ENCODE measurements around the gene XPNPEP3.
"Not testable (repeated sequence)": the region's sequence is repeated elsewhere in the genome, so short reads cannot be mapped to it uniquely, and the experiment has no call there.

The XPNPEP3 gene

GRCh38 chr22:40857309-40857855 is 434 bp downstream of the XPNPEP3 start:
- no peak for DNase-seq

- no peak for DNase-seq
Observed at GRCh38 chr22:40862013-40862412, 5.1 kb downstream of the XPNPEP3 start, which contains the start of gene DNAJB7. DNAJB7 (minus strand) TSS chr22:40862113; CDS start chr22:40861994, 119 bp downstream.

DNA sequence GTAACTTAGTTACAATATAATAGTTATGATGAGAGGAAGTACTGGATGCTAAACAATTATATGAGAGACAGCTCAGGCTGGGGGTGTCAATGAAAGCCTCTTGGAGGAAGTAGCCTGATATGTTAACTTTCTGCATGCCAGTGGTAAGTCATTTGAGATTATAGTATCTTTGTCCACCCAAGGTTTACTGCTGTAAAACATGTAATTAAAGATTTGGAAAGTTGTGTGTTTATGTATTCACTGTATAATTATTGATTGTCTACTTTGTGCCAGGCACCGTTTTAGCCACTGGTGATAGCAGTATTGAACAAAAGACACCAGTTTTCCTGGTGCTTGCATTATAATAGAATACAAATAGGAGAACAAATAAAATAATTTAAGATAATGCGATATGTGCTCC is 5.6 kb downstream of the XPNPEP3 start:
- DNase-seq = no peak

DNA sequence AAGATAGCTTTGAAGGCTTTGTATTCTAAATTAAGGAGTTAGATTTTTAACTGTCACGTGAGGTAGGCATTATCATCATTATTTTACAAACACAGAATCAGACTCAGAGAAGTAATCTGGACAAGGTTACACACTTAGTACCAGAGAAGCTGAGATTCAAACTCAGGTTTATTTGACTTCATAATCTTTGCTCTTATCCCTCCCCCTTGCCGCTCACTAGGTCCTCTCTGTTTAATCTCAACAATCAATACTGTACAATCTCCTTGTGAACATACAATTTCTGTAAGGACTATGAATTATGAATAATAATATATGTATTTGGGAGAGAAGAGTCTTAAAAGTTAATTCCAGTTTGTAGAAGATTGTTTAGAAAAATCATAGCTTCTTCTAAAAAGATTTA is 10.2 kb downstream of the XPNPEP3 start:
- DNase-seq = no peak

DNA sequence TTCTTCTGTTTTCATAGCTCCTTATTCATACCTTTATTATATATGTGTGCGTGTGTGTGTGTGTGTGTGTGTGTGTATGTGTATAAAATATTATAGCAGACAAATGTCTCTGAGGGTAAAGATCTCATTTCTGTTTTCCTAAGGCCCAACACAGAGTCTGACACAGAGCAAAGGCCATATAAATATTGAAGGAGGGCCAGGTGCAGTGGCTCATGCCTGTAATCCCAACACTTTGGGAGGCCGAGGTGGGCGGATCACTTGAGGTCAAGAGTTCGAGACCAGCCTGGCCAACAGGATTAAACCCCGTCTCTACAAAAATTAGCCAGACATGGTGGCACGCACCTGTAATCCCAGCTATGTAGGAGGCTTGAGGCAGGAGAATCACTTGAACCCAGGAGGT is 11.4 kb downstream of the XPNPEP3 start:
- DNase-seq = not testable (repeated sequence)

DNA sequence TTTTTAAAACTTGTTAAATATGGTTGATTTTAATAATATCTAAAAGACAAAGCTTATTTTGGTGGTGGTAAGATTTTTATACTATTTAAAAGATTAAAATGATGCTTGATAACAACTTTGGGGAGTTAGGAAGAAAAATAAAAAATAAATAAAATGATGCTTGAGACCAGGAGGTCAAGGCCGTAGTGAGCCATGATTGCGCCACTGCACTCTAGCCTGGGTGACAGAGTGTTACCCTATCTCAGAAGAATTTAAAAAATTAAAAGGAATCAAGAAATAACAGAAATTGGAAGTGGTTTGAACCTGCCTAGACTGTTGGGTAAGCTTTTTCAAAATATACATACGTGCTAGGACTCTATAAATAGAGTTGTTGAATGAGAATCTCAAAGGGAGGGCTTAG is 17.1 kb downstream of the XPNPEP3 start:
- no peak for DNase-seq

- no peak for DNase-seq
Observed at GRCh38 chr22:40875111-40875510, 18.2 kb downstream of the XPNPEP3 start.

DNA sequence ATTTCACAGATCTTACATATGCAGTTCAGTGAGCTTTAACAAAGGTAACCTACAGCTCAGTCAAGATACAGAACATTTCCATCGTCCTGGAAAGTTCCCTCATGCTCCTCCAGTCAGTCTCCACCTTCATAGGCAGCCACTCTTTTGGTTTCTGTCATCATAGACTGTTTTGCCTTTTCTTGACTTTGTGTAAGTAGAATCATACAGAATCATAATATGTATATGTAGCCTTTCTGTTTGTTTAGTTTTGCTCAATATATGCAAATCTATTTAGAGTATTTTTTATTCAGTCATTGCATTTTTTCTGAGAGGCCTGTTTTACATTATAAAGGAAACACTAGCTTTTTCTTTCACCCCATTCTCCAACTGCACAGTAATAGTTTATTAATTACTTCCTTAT is 20.0 kb downstream of the XPNPEP3 start:
- no peak for DNase-seq

- no peak for DNase-seq
Observed at GRCh38 chr22:40877488-40877887, 20.5 kb downstream of the XPNPEP3 start.

GRCh38 chr22:40878922-40879321 is 22.0 kb downstream of the XPNPEP3 start:
- no peak for DNase-seq

DNA sequence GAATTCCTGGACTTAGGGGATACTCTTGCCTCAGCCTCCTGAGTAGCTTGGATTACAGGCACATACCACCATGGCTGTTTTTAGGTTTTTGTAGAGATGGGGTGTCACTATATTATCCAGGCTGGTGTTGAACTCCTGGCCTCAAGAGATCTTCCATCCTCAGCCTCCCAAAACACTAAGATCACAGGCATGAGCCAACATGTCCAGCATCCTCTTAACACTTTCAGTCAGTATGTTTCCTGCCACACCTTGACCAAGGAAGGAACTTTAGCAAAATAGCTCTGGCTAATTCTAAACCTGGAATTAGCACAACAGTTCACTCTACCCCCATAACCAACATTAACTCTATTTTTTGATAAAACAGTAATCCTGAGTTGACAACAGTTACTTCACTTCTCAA is 32.2 kb downstream of the XPNPEP3 start:
- DNase-seq = no peak

GRCh38 chr22:40890881-40891280 is 33.9 kb downstream of the XPNPEP3 start:
- DNase-seq = no peak

- DNase-seq = no peak
Observed at GRCh38 chr22:40894417-40894816, 37.5 kb downstream of the XPNPEP3 start.

- DNase-seq = no peak
Observed at GRCh38 chr22:40898850-40899357, 42.0 kb downstream of the XPNPEP3 start.

- DNase-seq = no peak
Observed at GRCh38 chr22:40904101-40904500, 47.2 kb downstream of the XPNPEP3 start.

- no peak for DNase-seq
Observed at GRCh38 chr22:40908895-40909294, 51.9 kb downstream of the XPNPEP3 start.

GRCh38 chr22:40911772-40912171 is 54.8 kb downstream of the XPNPEP3 start:
- no peak for DNase-seq

DNA sequence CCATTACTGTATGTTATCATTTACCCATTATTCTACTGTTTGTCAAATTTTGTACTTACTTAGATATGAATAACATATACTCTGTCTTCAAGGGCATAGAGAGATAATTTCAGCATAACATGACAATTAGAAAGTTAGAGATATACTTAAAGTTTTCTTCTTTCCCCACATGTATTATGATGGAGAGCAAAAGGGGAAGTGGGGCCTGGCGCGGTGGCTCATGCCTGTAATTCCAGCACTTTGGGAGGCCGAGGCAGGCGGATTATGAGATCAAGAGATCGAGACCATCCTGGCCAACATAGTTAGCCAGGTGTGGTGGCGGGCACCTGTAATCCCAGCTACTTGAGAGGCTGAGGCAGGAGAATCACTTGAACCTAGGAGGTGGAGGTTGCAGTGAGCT is 56.0 kb downstream of the XPNPEP3 start:
- DNase-seq = not testable (repeated sequence)

- DNase-seq = no peak
Observed at GRCh38 chr22:40919446-40919845, 62.5 kb downstream of the XPNPEP3 start.

GRCh38 chr22:40920526-40920925 is 63.6 kb downstream of the XPNPEP3 start:
- DNase-seq = no peak

DNA sequence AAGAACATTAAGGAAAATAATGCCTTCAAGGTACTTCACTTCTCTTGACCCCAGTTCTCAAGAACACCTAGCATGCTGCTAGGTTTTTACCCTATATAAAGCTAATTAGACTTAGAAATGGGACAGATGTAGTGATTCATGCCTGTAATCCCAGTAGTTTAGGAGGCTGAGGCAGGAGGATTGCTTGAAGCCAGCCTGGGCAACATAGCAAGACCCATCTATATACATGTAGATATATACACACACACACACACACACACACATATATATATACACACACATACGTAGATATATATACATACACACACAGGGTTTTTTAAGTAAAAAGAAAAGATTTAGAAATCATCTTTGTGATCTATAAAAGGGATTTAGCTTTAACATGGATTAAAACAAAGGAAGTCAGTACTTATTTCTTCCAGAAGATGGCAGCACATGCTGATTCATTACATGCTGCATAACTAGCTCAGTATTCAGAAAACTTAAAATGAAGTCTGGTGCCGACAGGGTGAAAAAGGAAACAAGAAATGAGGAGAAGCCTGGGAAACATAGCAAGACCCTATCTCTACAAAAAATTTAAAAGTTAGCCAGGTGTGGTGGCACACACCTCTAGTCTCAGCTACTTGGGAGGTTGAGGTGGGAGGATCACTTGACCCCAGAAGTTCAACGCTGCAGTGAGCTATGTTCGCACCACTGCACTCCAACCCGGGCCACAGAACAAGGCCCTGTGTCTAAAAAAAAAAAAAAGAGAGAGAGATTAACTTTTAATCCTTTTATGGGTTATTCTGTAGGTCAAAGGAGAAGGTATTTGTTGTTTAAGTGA is 65.7 kb downstream of the XPNPEP3 start:
- no peak for DNase-seq

DNA sequence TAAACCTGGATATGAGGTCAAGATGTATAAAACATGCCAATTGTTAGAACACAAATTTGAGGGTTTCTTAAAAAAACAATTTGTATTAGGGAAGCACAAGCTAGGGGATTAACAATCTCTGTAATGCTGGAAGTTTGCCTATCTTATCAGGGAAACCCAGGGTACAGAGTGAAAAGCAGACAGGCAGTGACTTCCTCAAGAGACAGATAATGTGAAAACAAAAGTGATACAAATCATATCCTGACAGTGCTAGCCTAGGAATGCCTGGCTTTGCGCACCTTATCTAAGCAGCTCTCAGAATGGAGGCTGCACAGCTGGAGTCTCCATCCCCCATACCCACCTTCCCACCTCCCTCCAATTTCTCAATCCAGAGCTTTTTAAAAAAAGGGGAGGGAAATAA is 71.7 kb downstream of the XPNPEP3 start:
- DNase-seq = no peak

DNA sequence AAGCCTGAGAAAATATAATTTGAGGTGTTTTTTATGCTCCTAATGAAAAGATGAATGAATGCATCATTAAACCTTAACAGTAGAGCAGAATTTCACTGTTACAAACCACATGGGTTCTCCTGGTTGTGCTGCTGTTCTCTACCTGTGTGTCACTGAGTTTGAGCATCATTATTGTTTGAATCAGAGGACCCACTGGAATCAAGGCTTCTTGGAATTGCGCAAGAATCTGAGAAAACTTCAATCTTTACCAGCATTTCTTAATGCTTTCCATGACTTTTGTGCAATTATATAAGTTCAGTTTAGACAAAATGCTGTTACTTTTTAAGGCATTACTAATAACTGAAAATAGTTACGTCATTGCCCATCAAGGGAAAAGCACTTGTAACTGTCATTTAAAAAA is 75.4 kb downstream of the XPNPEP3 start:
- no peak for DNase-seq

DNA sequence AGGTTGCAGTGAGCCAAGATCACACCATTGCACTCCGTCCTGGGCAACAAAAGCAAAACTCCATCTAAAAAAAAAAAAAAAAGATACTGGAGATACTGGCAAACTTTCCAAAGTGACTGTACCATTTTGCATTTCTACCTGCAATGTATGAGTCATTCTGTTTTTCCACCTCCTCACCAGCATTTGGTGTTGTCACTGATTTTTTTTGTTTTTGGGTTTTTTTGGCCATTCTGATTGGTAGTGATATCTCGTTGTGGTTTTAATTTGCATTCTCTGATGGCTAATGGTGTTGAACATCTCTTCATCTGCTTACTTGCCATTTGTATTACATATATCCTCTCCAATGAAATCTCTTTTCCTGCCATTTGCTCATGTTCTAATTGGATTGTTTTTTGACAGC is 82.3 kb downstream of the XPNPEP3 start:
- no peak for DNase-seq
